ENCODE results near the gene INPP5A. TPM values are rescaled to one million over a fixed set of nuclear protein-coding genes. Genes with fewer than 3 reads are reported as not detected.
"Not testable (repeated sequence)": the region's sequence is repeated elsewhere in the genome, so short reads cannot be mapped to it uniquely, and the experiment has no call there.

INPP5A gene
- total and polyA plus RNA-seq, 5 donors = 60.0 to 116 (median 97.8) TPM

- no peaks in the 10 kb centered on the region for H3K4me1 ChIP-seq (ENCODE audit: control insufficient read depth, insufficient read depth, low read length)
- WGBS = 93% methylated on average over 13 of the region's 13 CpGs
- no peaks in the 10 kb centered on the region for H3K27me3 ChIP-seq (ENCODE audit: control insufficient read depth, insufficient read depth)
- intact Hi-C loops (cut with DNase I) = no loop called here
- H3K27ac ChIP-seq (ENCODE audit: low read length) = no peak overlapping the region
- H3K4me3 ChIP-seq (ENCODE audit: low read length) = no peak overlapping the region
- no peaks in the 10 kb centered on the region for H3K9me3 ChIP-seq (ENCODE audit: control insufficient read depth, low read length)
- ATAC-seq = peak in 1 of 2 donors; percentile 24
- no peak for DNase-seq
Measured at GRCh38 chr10:132678436-132679216, 141.0 kb downstream of the INPP5A start.

GRCh38 chr10:132679217-132679595 is 141.6 kb downstream of the INPP5A start:
- Histone ChIP-seq H3K4me3 (ENCODE audit: low read length) (no peak overlapping the region), H3K4me1 (ENCODE audit: control insufficient read depth, insufficient read depth, low read length) (peaks cover 2% of the 10 kb centered on the region), H3K27ac (ENCODE audit: low read length) (no peak overlapping the region), H3K27me3 (ENCODE audit: control insufficient read depth, insufficient read depth) (no peaks in the 10 kb centered on the region), H3K9me3 (ENCODE audit: control insufficient read depth, low read length) (no peaks in the 10 kb centered on the region)
- DNase-seq (no peak), ATAC-seq (no peak)
- over 99% methylated on average over 10 of the region's 10 CpGs for WGBS
- intact Hi-C loops (cut with DNase I) = no loop called here

- no peaks in the 10 kb centered on the region for H3K27me3 ChIP-seq (ENCODE audit: control insufficient read depth, insufficient read depth)
- ATAC-seq (no peak), DNase-seq (no peak)
- intact Hi-C loops (cut with DNase I) = no loop called here
- H3K9me3 ChIP-seq (ENCODE audit: control insufficient read depth, low read length) = no peaks in the 10 kb centered on the region
- no peak overlapping the region for H3K27ac ChIP-seq (ENCODE audit: low read length)
- H3K4me1 ChIP-seq (ENCODE audit: control insufficient read depth, insufficient read depth, low read length) = peaks cover 6% of the 10 kb centered on the region
- no peak overlapping the region for H3K4me3 ChIP-seq (ENCODE audit: low read length)
- WGBS = 97% methylated on average over 3 of the region's 3 CpGs
Measured at GRCh38 chr10:132679640-132680039, 142.1 kb downstream of the INPP5A start.

- 95% methylated on average over 24 of the region's 28 CpGs for WGBS
- H3K27me3 ChIP-seq (ENCODE audit: control insufficient read depth, insufficient read depth); H3K27ac ChIP-seq (ENCODE audit: low read length); intact Hi-C loops (cut with DNase I); H3K9me3 ChIP-seq (ENCODE audit: control insufficient read depth, low read length); ATAC-seq; H3K4me3 ChIP-seq (ENCODE audit: low read length): not testable (repeated sequence)
- peaks cover 10% of the 10 kb centered on the region for H3K4me1 ChIP-seq (ENCODE audit: control insufficient read depth, insufficient read depth, low read length)
- peak in 1 of 3 donors; percentile 30 for DNase-seq
Measured at GRCh38 chr10:132680741-132681140, 143.2 kb downstream of the INPP5A start.

- no peaks in the 10 kb centered on the region for H3K27me3 ChIP-seq (ENCODE audit: control insufficient read depth, insufficient read depth)
- H3K9me3 ChIP-seq (ENCODE audit: control insufficient read depth, low read length) = no peaks in the 10 kb centered on the region
- intact Hi-C loops (cut with DNase I) = no loop called here
- peaks cover 13% of the 10 kb centered on the region for H3K4me1 ChIP-seq (ENCODE audit: control insufficient read depth, insufficient read depth, low read length)
- ATAC-seq (no peak), DNase-seq (peak in 1 of 3 donors; percentile 20)
- 89% methylated on average over 25 of the region's 25 CpGs for WGBS
- H3K4me3 ChIP-seq (ENCODE audit: low read length) = no peak overlapping the region
- no peak overlapping the region for H3K27ac ChIP-seq (ENCODE audit: low read length)
Measured at GRCh38 chr10:132681858-132682755, 144.5 kb downstream of the INPP5A start.

GRCh38 chr10:132684164-132684891 is 146.7 kb downstream of the INPP5A start:
- 80% methylated on average over 12 of the region's 12 CpGs for WGBS
- intact Hi-C loops (cut with DNase I) = no loop called here

GRCh38 chr10:132685101-132685891 is 147.7 kb downstream of the INPP5A start:
- peak overlapping the region; percentile 86 for H3K27ac ChIP-seq (ENCODE audit: low read length)
- H3K4me3 ChIP-seq (ENCODE audit: low read length) = no peak overlapping the region
- H3K9me3 ChIP-seq (ENCODE audit: control insufficient read depth, low read length) = no peaks in the 10 kb centered on the region
- ATAC-seq (peak; percentile 91 to 94), DNase-seq (peak; percentile 84 to 91 (median 90))
- no peaks in the 10 kb centered on the region for H3K27me3 ChIP-seq (ENCODE audit: control insufficient read depth, insufficient read depth)
- intact Hi-C loops (cut with DNase I) = no loop called here
- H3K4me1 ChIP-seq (ENCODE audit: control insufficient read depth, insufficient read depth, low read length) = peaks cover 13% of the 10 kb centered on the region
- 47% methylated on average over 32 of the region's 32 CpGs for WGBS

More at GRCh38 chr10:132684164-132684891, 146.7 kb downstream of the INPP5A start:
- Histone ChIP-seq H3K4me3 (ENCODE audit: low read length) (no peak overlapping the region), H3K9me3 (ENCODE audit: control insufficient read depth, low read length) (no peaks in the 10 kb centered on the region), H3K27ac (ENCODE audit: low read length) (peak overlapping the region; percentile 50), H3K27me3 (ENCODE audit: control insufficient read depth, insufficient read depth) (no peaks in the 10 kb centered on the region), H3K4me1 (ENCODE audit: control insufficient read depth, insufficient read depth, low read length) (peaks cover 13% of the 10 kb centered on the region)
- DNase-seq (peak in 1 of 3 donors; percentile 26), ATAC-seq (peak in 1 of 2 donors; percentile 17)

GRCh38 chr10:132685921-132686680 is 148.5 kb downstream of the INPP5A start:
- H3K9me3 ChIP-seq (ENCODE audit: control insufficient read depth, low read length) = no peaks in the 10 kb centered on the region
- peak in 1 of 2 donors; percentile 4 for ATAC-seq
- peak in 1 of 3 donors; percentile 53 for DNase-seq
- peaks cover 13% of the 10 kb centered on the region for H3K4me1 ChIP-seq (ENCODE audit: control insufficient read depth, insufficient read depth, low read length)
- H3K27ac ChIP-seq (ENCODE audit: low read length) = peak overlapping the region; percentile 86
- no peaks in the 10 kb centered on the region for H3K27me3 ChIP-seq (ENCODE audit: control insufficient read depth, insufficient read depth)
- intact Hi-C loops (cut with DNase I) = no loop called here
- WGBS = 94% methylated on average over 25 of the region's 25 CpGs
- no peak overlapping the region for H3K4me3 ChIP-seq (ENCODE audit: low read length)

- no peak overlapping the region for H3K4me3 ChIP-seq (ENCODE audit: low read length)
- ATAC-seq = no peak
- H3K27me3 ChIP-seq (ENCODE audit: control insufficient read depth, insufficient read depth) = no peaks in the 10 kb centered on the region
- H3K27ac ChIP-seq (ENCODE audit: low read length) = no peak overlapping the region
- peaks cover 13% of the 10 kb centered on the region for H3K4me1 ChIP-seq (ENCODE audit: control insufficient read depth, insufficient read depth, low read length)
- DNase-seq = peak in 2 of 3 donors; percentile 29 to 51
- no peaks in the 10 kb centered on the region for H3K9me3 ChIP-seq (ENCODE audit: control insufficient read depth, low read length)
- WGBS = 96% methylated on average over 21 of the region's 21 CpGs
- intact Hi-C loops (cut with DNase I) = no loop called here
Measured at GRCh38 chr10:132687181-132687892, 149.8 kb downstream of the INPP5A start.
